ENCODE results near the gene CHP1. TPM values are rescaled to one million over a fixed set of nuclear protein-coding genes. Genes with fewer than 3 reads are reported as not detected.
A peak's percentile ranks its signal among the peaks of the same experiment; 100 is the strongest.

CHP1 gene
- total RNA-seq, 1 donor from 2014 or later, result 77.0 TPM

DNA sequence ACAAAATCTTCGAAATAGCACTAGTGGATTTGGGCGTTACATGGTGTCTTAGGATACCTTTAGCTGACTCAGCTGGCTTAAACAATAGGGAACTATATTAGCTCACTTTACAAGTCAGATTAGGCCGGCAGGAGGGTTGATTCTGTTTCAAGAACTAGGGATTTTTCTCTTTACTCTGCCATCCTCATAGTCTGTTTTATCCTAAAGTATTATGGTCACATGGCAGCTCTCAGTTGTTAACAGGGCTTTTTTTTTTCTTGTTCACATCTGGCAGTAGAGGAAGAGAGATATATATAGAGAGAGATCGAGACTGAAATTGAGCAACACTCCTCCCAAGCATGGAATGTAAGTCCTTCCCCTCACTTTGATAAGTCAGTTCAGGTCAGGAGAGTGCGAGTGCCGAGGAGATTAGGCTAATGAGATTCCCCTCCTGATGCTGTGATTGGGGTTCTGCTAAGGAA lies 32.9 kb downstream of the CHP1 start:
- H3K4me3 Mint-ChIP-seq (ENCODE audit: unreplicated experiment), result no peak overlapping the region
- H3K9me3 Mint-ChIP-seq (ENCODE audit: low read depth), result no peaks in the 10 kb centered on the region
- TF ChIP-seq, protein P1, sequence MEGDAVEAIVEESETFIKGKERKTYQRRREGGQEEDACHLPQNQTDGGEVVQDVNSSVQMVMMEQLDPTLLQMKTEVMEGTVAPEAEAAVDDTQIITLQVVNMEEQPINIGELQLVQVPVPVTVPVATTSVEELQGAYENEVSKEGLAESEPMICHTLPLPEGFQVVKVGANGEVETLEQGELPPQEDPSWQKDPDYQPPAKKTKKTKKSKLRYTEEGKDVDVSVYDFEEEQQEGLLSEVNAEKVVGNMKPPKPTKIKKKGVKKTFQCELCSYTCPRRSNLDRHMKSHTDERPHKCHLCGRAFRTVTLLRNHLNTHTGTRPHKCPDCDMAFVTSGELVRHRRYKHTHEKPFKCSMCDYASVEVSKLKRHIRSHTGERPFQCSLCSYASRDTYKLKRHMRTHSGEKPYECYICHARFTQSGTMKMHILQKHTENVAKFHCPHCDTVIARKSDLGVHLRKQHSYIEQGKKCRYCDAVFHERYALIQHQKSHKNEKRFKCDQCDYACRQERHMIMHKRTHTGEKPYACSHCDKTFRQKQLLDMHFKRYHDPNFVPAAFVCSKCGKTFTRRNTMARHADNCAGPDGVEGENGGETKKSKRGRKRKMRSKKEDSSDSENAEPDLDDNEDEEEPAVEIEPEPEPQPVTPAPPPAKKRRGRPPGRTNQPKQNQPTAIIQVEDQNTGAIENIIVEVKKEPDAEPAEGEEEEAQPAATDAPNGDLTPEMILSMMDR (IDR thresholded peaks at IDR 0.05), result no peak
- no peak overlapping the region for H3K27ac Mint-ChIP-seq (ENCODE audit: unreplicated experiment)
- DNase-seq (ENCODE audit: low spot score), result no peak
- H3K27me3 Mint-ChIP-seq (ENCODE audit: low read depth), result no peaks in the 10 kb centered on the region
- peaks cover 20% of the 10 kb centered on the region for H3K36me3 Mint-ChIP-seq (ENCODE audit: low read depth)
- H3K4me1 Mint-ChIP-seq (ENCODE audit: low read depth), result peaks cover 4% of the 10 kb centered on the region

DNA sequence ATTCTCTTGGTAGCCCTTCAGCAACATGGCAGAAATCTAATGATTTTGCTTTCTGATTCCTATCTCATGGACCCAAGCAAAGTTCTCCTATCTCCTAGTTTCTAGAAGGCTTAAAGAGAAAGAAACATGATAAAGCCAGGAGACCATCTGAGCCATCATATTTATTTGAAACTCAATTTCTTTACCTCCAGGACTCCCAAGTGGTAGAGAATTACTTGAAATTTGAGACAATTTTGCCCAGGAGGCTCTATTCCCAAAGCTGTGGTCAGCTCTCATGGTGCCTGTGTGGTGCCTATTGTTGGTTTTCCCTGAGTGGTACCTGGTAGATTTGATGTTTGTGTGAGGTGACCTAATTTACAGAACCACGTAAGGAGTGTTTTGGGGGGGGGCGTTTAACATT lies 38.8 kb downstream of the CHP1 start:
- TF ChIP-seq, protein P1 (IDR thresholded peaks at IDR 0.05), result no peak
- Mint-ChIP-seq H3K4me3 (ENCODE audit: unreplicated experiment) (no peak overlapping the region), H3K4me1 (ENCODE audit: low read depth) (no peaks in the 10 kb centered on the region), H3K27me3 (ENCODE audit: low read depth) (no peaks in the 10 kb centered on the region), H3K36me3 (ENCODE audit: low read depth) (peaks cover 13% of the 10 kb centered on the region), H3K9me3 (ENCODE audit: low read depth) (no peaks in the 10 kb centered on the region), H3K27ac (ENCODE audit: unreplicated experiment) (no peak overlapping the region)
- no peak for DNase-seq (ENCODE audit: low spot score)

DNA sequence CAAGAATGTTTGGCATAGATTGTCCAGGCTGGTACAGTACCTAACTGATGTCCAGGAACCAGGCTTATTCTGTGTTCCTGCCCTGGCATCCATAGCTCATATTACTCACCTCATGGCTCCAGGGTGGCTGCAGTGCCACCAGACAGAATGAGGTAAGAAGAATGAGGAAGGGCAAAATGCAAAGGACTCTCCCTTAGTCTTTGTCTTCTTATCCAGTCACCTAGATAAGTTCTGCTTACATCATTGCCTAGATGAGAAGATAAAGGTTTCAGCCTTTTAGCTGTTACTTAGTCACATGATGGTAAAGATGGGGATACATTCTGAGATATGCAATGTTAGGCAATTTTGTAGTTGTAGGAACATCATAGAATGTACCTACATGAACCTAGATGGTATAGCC lies 45.8 kb downstream of the CHP1 start:
- no peaks in the 10 kb centered on the region for H3K9me3 Mint-ChIP-seq (ENCODE audit: low read depth)
- no peaks in the 10 kb centered on the region for H3K27me3 Mint-ChIP-seq (ENCODE audit: low read depth)
- peaks cover 22% of the 10 kb centered on the region for H3K36me3 Mint-ChIP-seq (ENCODE audit: low read depth)
- no peak overlapping the region for H3K4me3 Mint-ChIP-seq (ENCODE audit: unreplicated experiment)
- peaks cover 3% of the 10 kb centered on the region for H3K4me1 Mint-ChIP-seq (ENCODE audit: low read depth)
- no peak overlapping the region for H3K27ac Mint-ChIP-seq (ENCODE audit: unreplicated experiment)
- TF ChIP-seq, protein P1 (IDR thresholded peaks at IDR 0.05), result no peak
- no peak for DNase-seq (ENCODE audit: low spot score)

DNA sequence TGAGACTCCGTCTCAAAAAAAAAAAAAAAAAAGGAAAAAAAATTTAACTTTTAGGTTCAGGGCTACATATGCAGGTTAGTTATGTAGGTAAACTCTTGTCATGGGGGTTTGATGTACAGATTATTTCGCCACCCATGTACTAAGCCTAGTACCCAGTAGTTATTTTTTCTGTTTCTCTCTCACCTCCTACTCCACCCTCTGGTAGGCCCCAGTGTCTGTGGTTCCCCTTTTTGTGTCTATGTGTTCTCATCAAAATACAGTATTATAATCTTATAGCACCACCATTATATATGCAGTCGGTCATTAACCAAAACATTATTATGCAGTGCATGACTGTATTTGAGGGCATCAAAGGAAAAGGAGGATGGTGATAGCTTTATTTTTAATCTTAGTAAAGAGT lies 47.3 kb downstream of the CHP1 start:
- no peak for DNase-seq (ENCODE audit: low spot score)
- Mint-ChIP-seq H3K9me3 (ENCODE audit: low read depth) (no peaks in the 10 kb centered on the region), H3K27me3 (ENCODE audit: low read depth) (no peaks in the 10 kb centered on the region), H3K4me1 (ENCODE audit: low read depth) (peaks cover 12% of the 10 kb centered on the region), H3K27ac (ENCODE audit: unreplicated experiment) (no peak overlapping the region), H3K36me3 (ENCODE audit: low read depth) (peaks cover 22% of the 10 kb centered on the region), H3K4me3 (ENCODE audit: unreplicated experiment) (no peak overlapping the region)
- TF ChIP-seq, protein P1 (IDR thresholded peaks at IDR 0.05), result no peak

DNA sequence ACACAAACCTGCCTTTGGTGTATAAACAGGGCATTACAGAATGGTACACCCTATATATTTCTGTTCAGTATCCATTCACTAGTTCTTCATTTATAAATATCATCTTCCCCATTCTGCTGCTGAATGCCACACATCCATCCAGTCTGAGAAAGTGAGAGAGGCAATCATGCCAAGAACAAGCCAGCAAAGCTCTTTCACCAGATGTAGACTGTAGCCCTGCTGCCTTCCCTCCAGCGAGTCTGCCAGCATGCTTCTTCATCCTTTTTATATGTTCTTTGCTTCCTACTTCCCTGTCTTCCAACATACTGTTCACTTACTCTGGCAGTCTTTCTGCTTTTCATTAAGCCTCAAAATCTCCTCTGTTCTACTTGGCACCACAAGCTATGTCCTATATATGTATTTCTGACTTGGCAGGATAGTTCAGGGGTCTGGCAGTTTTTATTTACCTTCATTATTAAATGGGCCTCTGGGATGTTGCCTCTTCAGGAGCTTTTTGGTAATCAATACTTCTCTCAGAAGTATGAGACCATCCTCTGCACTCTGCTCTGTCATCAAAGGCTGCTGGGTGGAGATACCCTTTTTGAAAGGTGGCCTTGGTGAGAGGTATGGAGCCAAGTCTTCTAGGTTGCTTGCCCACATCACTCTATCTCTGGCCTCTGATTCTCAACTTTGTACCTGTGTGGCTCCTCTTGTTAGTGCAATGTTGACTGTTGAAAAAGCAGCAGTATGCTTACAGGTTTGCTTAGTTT lies 48.6 kb downstream of the CHP1 start:
- no peaks in the 10 kb centered on the region for H3K27me3 Mint-ChIP-seq (ENCODE audit: low read depth)
- no peaks in the 10 kb centered on the region for H3K9me3 Mint-ChIP-seq (ENCODE audit: low read depth)
- TF ChIP-seq, protein P1 (IDR thresholded peaks at IDR 0.05), result no peak
- H3K27ac Mint-ChIP-seq (ENCODE audit: unreplicated experiment), result peak overlapping the region; percentile 22
- H3K36me3 Mint-ChIP-seq (ENCODE audit: low read depth), result peaks cover 17% of the 10 kb centered on the region
- DNase-seq (ENCODE audit: low spot score), result no peak
- H3K4me3 Mint-ChIP-seq (ENCODE audit: unreplicated experiment), result no peak overlapping the region
- peaks cover 17% of the 10 kb centered on the region for H3K4me1 Mint-ChIP-seq (ENCODE audit: low read depth)
